HCT116 (cell line): Measurements from ENCODE around the gene FAM83D. TPM values are rescaled to one million over a fixed set of nuclear protein-coding genes. Genes with fewer than 3 reads are reported as not detected.

Source experiments
- ATAC-seq: fragments of 200-7000 bp; cut with Tn5 transposase; 2 replicates; pipeline ENCODE4 v1.9.1; 2020; ENCODE audit warnings: mild to moderate bottlenecking, moderate library complexity
- BruUV-seq: library from RNA; stranded (reverse); fragments of 400-500 nt; replicated peaks from 2 replicates; lab custom pipeline; 2021; lab: Mats Ljungman, UMichigan
- CTCF ChIA-PET: fragments of 300-600 bp; sonication (Branson Sonifier 250); formaldehyde crosslinking; loops from one replicate; lab custom pipeline; 2021; ENCODE audit warnings: antibody characterized with exemption; lab: Charles Lee
- POLR2A ChIA-PET: fragments of 300-600, 350-600 bp; sonication (Branson Sonifier 250); formaldehyde crosslinking; loops from one replicate; lab custom pipeline; 2021; ENCODE audit warnings: antibody characterized with exemption; lab: Charles Lee
- RAD21 ChIA-PET, 2 experiments: fragments of 300-600 bp; sonication (Branson Sonifier 250); formaldehyde crosslinking; loops; one replicate each; lab custom pipeline; 2023; ENCODE audit warnings: low total read pairs in 2 of 2; ENCODE audit not compliant: uncharacterized antibody in 2 of 2, unreplicated experiment in 2 of 2, low non-redundant PET in 1 of 2; lab: Charles Lee
- DNase-seq: peaks from one replicate; pipeline ENCODE4 v3.0.0-alpha.2; 2010; ENCODE audit warnings: low read depth, low spot score
- H2AFZ ChIP-seq: fragments of 200-600 bp; shearing (Covaris generic), sonication (generic); 2 replicates; pipeline ENCODE4 v1.6.1; 2017; ENCODE audit warnings: low read depth, mixed run types, mixed read lengths, antibody characterized with exemption, low read length; ENCODE audit not compliant: poor library complexity, severe bottlenecking
- H3K27ac ChIP-seq: 2 replicates; pipeline ENCODE4 v1.5.1; 2012; ENCODE audit warnings: low read depth, low read length
- H3K27me3 ChIP-seq: fragments of 200-600 bp; sonication (generic); 2 replicates; pipeline ENCODE4 v1.6.1; 2016; ENCODE audit warnings: mixed run types, low read length, mixed read lengths; ENCODE audit not compliant: insufficient read depth
- H3K36me3 ChIP-seq, 2 experiments: fragments of 200-500 bp in 1 of 2; fragments of 200-600 bp in 1 of 2; sonication (Bioruptor generic) in 1 of 2; sonication (generic) in 1 of 2; 2 replicates each; pipeline versions ENCODE4 v1.5.1 to v1.6.1; 2014 to 2016; ENCODE audit warnings: low read length in 2 of 2, inconsistent platforms in 1 of 2, mixed read lengths in 1 of 2, mixed run types in 1 of 2; ENCODE audit not compliant: insufficient read depth in 2 of 2, control insufficient read depth in 1 of 2
- H3K4me1 ChIP-seq, 2 experiments: fragments of 200-600 bp in 1 of 2; sonication (generic) in 1 of 2; 2 replicates each; pipeline versions ENCODE4 v1.5.1 to v1.6.1; 2012 to 2017; ENCODE audit warnings: low read length in 2 of 2, inconsistent platforms in 1 of 2, mild to moderate bottlenecking in 1 of 2, mixed read lengths in 1 of 2, mixed run types in 1 of 2, moderate library complexity in 1 of 2; ENCODE audit not compliant: insufficient read depth in 2 of 2, control insufficient read depth in 1 of 2
- H3K4me2 ChIP-seq: fragments of 200-600 bp; sonication (generic); 2 replicates; pipeline ENCODE4 v1.6.1; 2017; ENCODE audit warnings: mixed run types, low read length, mixed read lengths
- H3K4me3 ChIP-seq, 2 experiments: fragments of 200-600 bp in 1 of 2; sonication (generic) in 1 of 2; replicated peaks in 1 of 2; 2 replicates each; pipeline ENCODE4 v1.5.1; 2011 to 2016; ENCODE audit warnings: low read length in 2 of 2, control low read depth in 1 of 2, low read depth in 1 of 2, mild to moderate bottlenecking in 1 of 2, mixed read lengths in 1 of 2, mixed run types in 1 of 2
- H3K79me2 ChIP-seq: fragments of 200-600 bp; sonication (generic); 2 replicates; pipeline ENCODE4 v1.6.1; 2017; ENCODE audit warnings: mild to moderate bottlenecking, mixed run types, low read length, moderate library complexity, mixed read lengths; ENCODE audit not compliant: insufficient read depth
- H3K9ac ChIP-seq: fragments of 200-600 bp; sonication (generic); 2 replicates; pipeline ENCODE4 v1.6.1; 2016; ENCODE audit warnings: low read length, mixed read lengths
- H3K9me2 ChIP-seq: fragments of 200-600 bp; sonication (generic), shearing (Covaris generic); 2 replicates; pipeline ENCODE4 v1.6.1; 2017; ENCODE audit warnings: mixed run types, mild to moderate bottlenecking, moderate library complexity; ENCODE audit not compliant: insufficient read depth
- H3K9me3 ChIP-seq, 2 experiments: fragments of 200-500 bp in 1 of 2; fragments of 200-600 bp in 1 of 2; sonication (Bioruptor generic) in 1 of 2; sonication (generic) in 1 of 2; 2 replicates each; pipeline ENCODE4 v1.6.1; 2014 to 2017; ENCODE audit warnings: low read length in 2 of 2, mixed read lengths in 2 of 2, inconsistent platforms in 1 of 2, low read depth in 1 of 2, mild to moderate bottlenecking in 1 of 2, mixed run types in 1 of 2, moderate library complexity in 1 of 2; ENCODE audit not compliant: control insufficient read depth in 1 of 2, insufficient read depth in 1 of 2
- H4K20me1 ChIP-seq: fragments of 200-600 bp; sonication (generic), shearing (Covaris generic); 2 replicates; pipeline ENCODE4 v1.6.1; 2017; ENCODE audit warnings: mixed run types, mild to moderate bottlenecking, moderate library complexity; ENCODE audit not compliant: insufficient read depth
- CBX3 ChIP-seq: IDR thresholded peaks from 2 replicates; pipeline ENCODE4 v1.6.1; 2012; ENCODE audit warnings: low read depth
- CEBPB ChIP-seq: IDR thresholded peaks from 2 replicates; pipeline ENCODE4 v1.6.1; 2012; ENCODE audit warnings: low read depth
- EGR1 ChIP-seq: IDR thresholded peaks from 2 replicates; pipeline ENCODE4 v1.6.1; 2012; ENCODE audit warnings: low read depth
- EZH2phosphoT487 ChIP-seq: fragments of 200-600 bp; IDR thresholded peaks from 2 replicates; pipeline ENCODE4 v1.6.1; 2018; ENCODE audit warnings: antibody characterized with exemption, borderline replicate concordance
- FOSL1 ChIP-seq: IDR thresholded peaks from 2 replicates; pipeline ENCODE4 v1.6.1; 2012; ENCODE audit warnings: low read depth
- POLR2A ChIP-seq: IDR thresholded peaks from 2 replicates; pipeline ENCODE4 v1.7.0; 2011; ENCODE audit warnings: borderline replicate concordance; ENCODE audit not compliant: insufficient read depth, insufficient read length; ENCODE audit errors: extremely low read depth
- SP1 ChIP-seq: IDR thresholded peaks from 2 replicates; pipeline ENCODE4 v1.6.1; 2012; ENCODE audit warnings: low read depth
- TCF7L2 ChIP-seq: IDR thresholded peaks from 2 replicates; pipeline ENCODE4 v1.7.0; 2011; ENCODE audit warnings: borderline replicate concordance, inconsistent platforms; ENCODE audit not compliant: insufficient read depth, insufficient read length; ENCODE audit errors: extremely low read depth
- YY1 ChIP-seq: IDR thresholded peaks from 2 replicates; pipeline ENCODE4 v1.6.1; 2011; ENCODE audit warnings: low read length, low read depth, moderate library complexity, mild to moderate bottlenecking; ENCODE audit not compliant: insufficient replicate concordance; ENCODE audit errors: extremely low read depth
- ZFX ChIP-seq: fragments of 450-650 bp; IDR thresholded peaks from 2 replicates; pipeline ENCODE4 v1.6.1; 2017
- ZNF274 ChIP-seq: fragments of 200-500 bp; sonication (Bioruptor generic); IDR thresholded peaks from 2 replicates; pipeline ENCODE4 v1.6.1; 2014; ENCODE audit warnings: mild to moderate bottlenecking, low read depth, low read length, inconsistent platforms
- intact Hi-C: fragments of 100-400 bp; cut with micrococcal nuclease; formaldehyde crosslinking; loops from 2 replicates; pipeline ENCODE4 v1.10.0; 2022
- total RNA-seq: library from RNA; stranded (reverse); gene quantifications from one replicate; pipeline ENCODE4 v1.2.1, GENCODE V29; 2021; ENCODE audit not compliant: unreplicated experiment
- TF ChIP-seq, protein P1 (sequence below): IDR thresholded peaks from 2 replicates; pipeline ENCODE4 v1.6.1; 2012
- TF ChIP-seq, protein P2 (sequence below): IDR thresholded peaks from 2 replicates; pipeline ENCODE4 v1.6.1; 2012; ENCODE audit warnings: low read depth
- TF ChIP-seq, protein P3 (sequence below): IDR thresholded peaks from 2 replicates; pipeline ENCODE4 v1.6.1; 2012

FAM83D gene
- total RNA-seq, 1 experiment from 2014 or later, result 51.1 TPM

DNA sequence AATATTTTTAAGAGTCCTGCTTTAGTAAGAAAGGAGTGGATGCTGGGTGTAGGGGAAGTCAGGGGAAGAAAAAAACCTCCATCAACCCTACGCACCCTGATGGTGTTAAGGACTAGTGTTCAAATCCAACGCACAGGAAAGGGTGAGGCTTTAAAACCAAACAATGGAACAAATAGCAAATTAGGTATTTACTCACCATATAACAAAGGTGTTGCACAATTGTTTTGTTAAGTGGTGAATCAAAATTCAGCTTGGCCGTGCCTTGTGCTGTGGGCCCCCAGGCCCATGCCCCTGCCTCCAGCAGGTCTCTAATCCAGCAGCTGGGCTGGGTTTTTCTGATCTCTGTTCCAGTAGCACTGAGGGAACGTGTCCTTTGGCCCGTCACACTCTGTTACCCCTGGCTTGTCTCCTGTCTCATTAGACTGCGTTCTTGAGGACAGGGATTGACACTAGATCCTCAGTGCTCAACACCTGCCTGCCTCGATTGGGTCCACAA, 11.8 kb downstream of the FAM83D start:
- H2AFZ ChIP-seq, result no peak overlapping the region
- intact Hi-C loops, result no loop called here
- H3K36me3 ChIP-seq, result peaks cover 23 to 63% of the 10 kb centered on the region in 2 experiments
- no TSS peak for BruUV-seq
- peaks cover 16 to 25% of the 10 kb centered on the region in 2 experiments for H3K4me1 ChIP-seq
- ChIA-PET CTCF (no interaction called here), RAD21 (no interaction called here), POLR2A (no interaction called here)
- no peaks in the 10 kb centered on the region for H3K9me2 ChIP-seq
- no peak for ATAC-seq
- no peak overlapping the region for H3K9ac ChIP-seq
- H3K79me2 ChIP-seq, result peaks cover 100% of the 10 kb centered on the region
- no peaks in the 10 kb centered on the region for H3K27me3 ChIP-seq
- no peak overlapping the region for H3K27ac ChIP-seq
- H3K4me2 ChIP-seq, result no peak overlapping the region
- TF ChIP-seq, protein P1, sequence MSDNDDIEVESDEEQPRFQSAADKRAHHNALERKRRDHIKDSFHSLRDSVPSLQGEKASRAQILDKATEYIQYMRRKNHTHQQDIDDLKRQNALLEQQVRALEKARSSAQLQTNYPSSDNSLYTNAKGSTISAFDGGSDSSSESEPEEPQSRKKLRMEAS, result no peak
- TF ChIP-seq CEBPB (no peak), ZFX (no peak), TCF7L2 (no peak)
- no peaks in the 10 kb centered on the region for H3K9me3 ChIP-seq
- DNase-seq, result no peak
- H3K4me3 ChIP-seq, result no peak overlapping the region
- peaks cover 3% of the 10 kb centered on the region; the same call in 1 of the 2 replicates for H4K20me1 ChIP-seq

GRCh38 chr20:38939686-38940085, 13.5 kb downstream of the FAM83D start:
- ChIA-PET RAD21 (no interaction called here), POLR2A (no interaction called here), CTCF (interaction anchor here (1.6 kb wide), 1 partner anchor 13 kb away, joined by 4 read pairs; the partner anchor contains the start of gene FAM83D)
- ATAC-seq, result no peak
- DNase-seq, result no peak
- H3K4me3 ChIP-seq, result no peak overlapping the region
- BruUV-seq, result no TSS peak
- intact Hi-C loops, result no loop called here
- no peak overlapping the region for H3K9ac ChIP-seq
- peaks cover 29 to 63% of the 10 kb centered on the region in 2 experiments for H3K36me3 ChIP-seq
- H2AFZ ChIP-seq, result no peak overlapping the region
- peaks cover 97% of the 10 kb centered on the region for H3K79me2 ChIP-seq
- peaks cover 3% of the 10 kb centered on the region; the same call in 1 of the 2 replicates for H4K20me1 ChIP-seq
- peaks cover 13 to 18% of the 10 kb centered on the region in 2 experiments for H3K4me1 ChIP-seq
- no peak overlapping the region for H3K27ac ChIP-seq
- H3K27me3 ChIP-seq, result no peaks in the 10 kb centered on the region
- H3K9me3 ChIP-seq, result no peaks in the 10 kb centered on the region
- H3K9me2 ChIP-seq, result no peaks in the 10 kb centered on the region
- no peak overlapping the region for H3K4me2 ChIP-seq
- TF ChIP-seq, protein P2, sequence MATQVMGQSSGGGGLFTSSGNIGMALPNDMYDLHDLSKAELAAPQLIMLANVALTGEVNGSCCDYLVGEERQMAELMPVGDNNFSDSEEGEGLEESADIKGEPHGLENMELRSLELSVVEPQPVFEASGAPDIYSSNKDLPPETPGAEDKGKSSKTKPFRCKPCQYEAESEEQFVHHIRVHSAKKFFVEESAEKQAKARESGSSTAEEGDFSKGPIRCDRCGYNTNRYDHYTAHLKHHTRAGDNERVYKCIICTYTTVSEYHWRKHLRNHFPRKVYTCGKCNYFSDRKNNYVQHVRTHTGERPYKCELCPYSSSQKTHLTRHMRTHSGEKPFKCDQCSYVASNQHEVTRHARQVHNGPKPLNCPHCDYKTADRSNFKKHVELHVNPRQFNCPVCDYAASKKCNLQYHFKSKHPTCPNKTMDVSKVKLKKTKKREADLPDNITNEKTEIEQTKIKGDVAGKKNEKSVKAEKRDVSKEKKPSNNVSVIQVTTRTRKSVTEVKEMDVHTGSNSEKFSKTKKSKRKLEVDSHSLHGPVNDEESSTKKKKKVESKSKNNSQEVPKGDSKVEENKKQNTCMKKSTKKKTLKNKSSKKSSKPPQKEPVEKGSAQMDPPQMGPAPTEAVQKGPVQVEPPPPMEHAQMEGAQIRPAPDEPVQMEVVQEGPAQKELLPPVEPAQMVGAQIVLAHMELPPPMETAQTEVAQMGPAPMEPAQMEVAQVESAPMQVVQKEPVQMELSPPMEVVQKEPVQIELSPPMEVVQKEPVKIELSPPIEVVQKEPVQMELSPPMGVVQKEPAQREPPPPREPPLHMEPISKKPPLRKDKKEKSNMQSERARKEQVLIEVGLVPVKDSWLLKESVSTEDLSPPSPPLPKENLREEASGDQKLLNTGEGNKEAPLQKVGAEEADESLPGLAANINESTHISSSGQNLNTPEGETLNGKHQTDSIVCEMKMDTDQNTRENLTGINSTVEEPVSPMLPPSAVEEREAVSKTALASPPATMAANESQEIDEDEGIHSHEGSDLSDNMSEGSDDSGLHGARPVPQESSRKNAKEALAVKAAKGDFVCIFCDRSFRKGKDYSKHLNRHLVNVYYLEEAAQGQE, result no peak
- TF ChIP-seq, protein P1, result no peak
- TF ChIP-seq ZNF274, result no peak
- no peak for TF ChIP-seq CBX3
- TF ChIP-seq, protein P3, sequence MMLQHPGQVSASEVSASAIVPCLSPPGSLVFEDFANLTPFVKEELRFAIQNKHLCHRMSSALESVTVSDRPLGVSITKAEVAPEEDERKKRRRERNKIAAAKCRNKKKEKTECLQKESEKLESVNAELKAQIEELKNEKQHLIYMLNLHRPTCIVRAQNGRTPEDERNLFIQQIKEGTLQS, result no peak
- no peak for TF ChIP-seq EGR1
- TF ChIP-seq ZFX, result no peak
- no peak for TF ChIP-seq CEBPB
- TF ChIP-seq TCF7L2, result no peak
- no peak for TF ChIP-seq SP1
- TF ChIP-seq POLR2A, result no peak
- TF ChIP-seq YY1, result no peak
- no peak for TF ChIP-seq FOSL1
- TF ChIP-seq EZH2phosphoT487, result no peak
